Trophoblast cell (in vitro differentiated cells and primary cell): Measurements from ENCODE around the gene HOXA4.

Source experiments
- DNase-seq, 2 donors: peaks; one replicate each; pipeline ENCODE4 v3.0.0-alpha.2; 2016
- H2AFZ ChIP-seq: 2 replicates; pipeline ENCODE4 v1.6.1; 2013; ENCODE audit warnings: low read length, moderate library complexity, mild to moderate bottlenecking; ENCODE audit not compliant: insufficient read depth, poor library complexity
- H2AK5ac ChIP-seq: 2 replicates; pipeline ENCODE4 v1.6.1; 2013; ENCODE audit warnings: mild to moderate bottlenecking, low read length
- H2BK120ac ChIP-seq: 2 replicates; pipeline ENCODE4 v1.6.1; 2013; ENCODE audit warnings: low read length, mild to moderate bottlenecking, moderate library complexity; ENCODE audit not compliant: insufficient read depth, poor library complexity
- H2BK12ac ChIP-seq: 2 replicates; pipeline ENCODE4 v1.6.1; 2013; ENCODE audit warnings: mild to moderate bottlenecking, low read length, moderate library complexity
- H2BK5ac ChIP-seq: 2 replicates; pipeline ENCODE4 v1.6.1; 2013; ENCODE audit warnings: low read length, low read depth, moderate library complexity, mild to moderate bottlenecking; ENCODE audit not compliant: poor library complexity
- H3K14ac ChIP-seq: 2 replicates; pipeline ENCODE4 v1.6.1; 2013; ENCODE audit warnings: mild to moderate bottlenecking, low read length
- H3K18ac ChIP-seq: 2 replicates; pipeline ENCODE4 v1.6.1; 2013; ENCODE audit warnings: mild to moderate bottlenecking, low read length
- H3K23ac ChIP-seq: 2 replicates; pipeline ENCODE4 v1.6.1; 2013; ENCODE audit warnings: low read length
- H3K27ac ChIP-seq: 2 replicates; pipeline ENCODE4 v1.5.1; 2013; ENCODE audit warnings: low read depth, mild to moderate bottlenecking, inconsistent platforms, low read length, moderate library complexity
- H3K27me3 ChIP-seq: 2 replicates; pipeline ENCODE4 v1.6.1; 2013; ENCODE audit warnings: inconsistent platforms, mild to moderate bottlenecking, low read length, moderate library complexity; ENCODE audit not compliant: insufficient read depth
- H3K36me3 ChIP-seq, 2 experiments: 1 replicate in 1 of 2; 2 replicates in 1 of 2; pipeline ENCODE4 v1.6.1; 2013; ENCODE audit warnings: low read length in 2 of 2, mild to moderate bottlenecking in 2 of 2, moderate library complexity in 1 of 2; ENCODE audit not compliant: insufficient read depth in 2 of 2, control insufficient read depth in 1 of 2
- H3K4ac ChIP-seq: 2 replicates; pipeline ENCODE4 v1.6.1; 2013; ENCODE audit warnings: low read depth, mild to moderate bottlenecking, low read length, moderate library complexity
- H3K4me1 ChIP-seq, 2 experiments: 1 replicate in 1 of 2; 2 replicates in 1 of 2; pipeline ENCODE4 v1.6.1; 2013; ENCODE audit warnings: low read length in 2 of 2, mild to moderate bottlenecking in 2 of 2, moderate library complexity in 1 of 2; ENCODE audit not compliant: insufficient read depth in 2 of 2, control insufficient read depth in 1 of 2
- H3K4me2 ChIP-seq: 2 replicates; pipeline ENCODE4 v1.6.1; 2013; ENCODE audit warnings: inconsistent platforms, mild to moderate bottlenecking, low read length, moderate library complexity
- H3K4me3 ChIP-seq: 2 replicates; pipeline ENCODE4 v1.5.1; 2013; ENCODE audit warnings: mild to moderate bottlenecking, low read depth, low read length, inconsistent platforms
- H3K79me1 ChIP-seq: one replicate; pipeline ENCODE4 v1.6.1; 2013; ENCODE audit warnings: low read length
- H3K79me2 ChIP-seq: 2 replicates; pipeline ENCODE4 v1.6.1; 2013; ENCODE audit warnings: low read length, mild to moderate bottlenecking; ENCODE audit not compliant: control insufficient read depth, insufficient read depth, poor library complexity
- H3K9ac ChIP-seq: 2 replicates; pipeline ENCODE4 v1.6.1; 2013; ENCODE audit warnings: mild to moderate bottlenecking, low read length
- H3K9me3 ChIP-seq: 2 replicates; pipeline ENCODE4 v1.6.1; 2013; ENCODE audit warnings: low read depth, mild to moderate bottlenecking, control low read depth, inconsistent platforms, low read length; ENCODE audit not compliant: insufficient read depth
- H4K12ac ChIP-seq: 2 replicates; pipeline ENCODE4 v1.6.1; 2013; ENCODE audit warnings: low read depth, mild to moderate bottlenecking, low read length, moderate library complexity
- H4K8ac ChIP-seq: 2 replicates; pipeline ENCODE4 v1.6.1; 2013; ENCODE audit warnings: low read depth, mild to moderate bottlenecking, low read length, moderate library complexity
- H4K91ac ChIP-seq: one replicate; pipeline ENCODE4 v1.6.1; 2013; ENCODE audit warnings: low read depth, mild to moderate bottlenecking, low read length, moderate library complexity
- WGBS: extraction: QIAGEN DNeasy Blood & Tissue Kit; methylation state at CpG from one replicate; pipeline ENCODE4 v1.1.7; 2013; ENCODE audit warnings: missing lambda C conversion rate; ENCODE audit not compliant: insufficient read length, insufficient coverage; ENCODE audit errors: extremely low coverage; 5-methylcytosine and 5-hydroxymethylcytosine counted together

Gene HOXA4

GRCh38 chr7:27121684-27122076, 8.9 kb downstream of the HOXA4 start:
- Histone ChIP-seq H3K14ac (no peak overlapping the region), H2AK5ac (no peak overlapping the region), H4K8ac (no peak overlapping the region), H3K4me2 (no peak overlapping the region), H3K23ac (no peak overlapping the region), H3K18ac (no peak overlapping the region), H3K4ac (no peak overlapping the region), H3K27me3 (peaks cover 87% of the 10 kb centered on the region), H2AFZ (no peak overlapping the region), H4K12ac (no peak overlapping the region), H3K4me1 (no peaks in the 10 kb centered on the region), H3K4me3 (no peak overlapping the region), H3K27ac (no peak overlapping the region), H3K36me3 (no peaks in the 10 kb centered on the region), H3K9me3 (peaks cover 11% of the 10 kb centered on the region), H3K79me2 (no peaks in the 10 kb centered on the region), H2BK12ac (no peak overlapping the region), H2BK5ac (no peak overlapping the region), H3K79me1 (no peaks in the 10 kb centered on the region), H2BK120ac (no peak overlapping the region), H3K9ac (no peak overlapping the region), H4K91ac (no peak overlapping the region)
- WGBS: no CpG with 5 or more reads among the region's 7 CpGs
- no peak for DNase-seq

- H3K36me3 ChIP-seq: no peaks in the 10 kb centered on the region
- DNase-seq: no peak
- no peak overlapping the region for H2BK12ac ChIP-seq
- no peaks in the 10 kb centered on the region for H3K79me2 ChIP-seq
- H3K9ac ChIP-seq: no peak overlapping the region
- no peak overlapping the region for H3K23ac ChIP-seq
- H3K18ac ChIP-seq: no peak overlapping the region
- no peak overlapping the region for H2BK120ac ChIP-seq
- whole genome bisulfite sequencing: no CpG with 5 or more reads among the region's 1 CpG
- H4K8ac ChIP-seq: no peak overlapping the region
- H3K4me1 ChIP-seq: no peaks in the 10 kb centered on the region
- no peaks in the 10 kb centered on the region for H3K79me1 ChIP-seq
- H4K12ac ChIP-seq: no peak overlapping the region
- H3K4me2 ChIP-seq: no peak overlapping the region
- no peak overlapping the region for H2AFZ ChIP-seq
- no peak overlapping the region for H3K14ac ChIP-seq
- peaks cover 87% of the 10 kb centered on the region for H3K27me3 ChIP-seq
- H3K9me3 ChIP-seq: peaks cover 9% of the 10 kb centered on the region
- H3K27ac ChIP-seq: no peak overlapping the region
- H2AK5ac ChIP-seq: no peak overlapping the region
- no peak overlapping the region for H4K91ac ChIP-seq
- no peak overlapping the region for H3K4ac ChIP-seq
- no peak overlapping the region for H2BK5ac ChIP-seq
- H3K4me3 ChIP-seq: no peak overlapping the region
Observed at GRCh38 chr7:27119412-27119911, 11.1 kb downstream of the HOXA4 start.

- H3K23ac ChIP-seq: no peak overlapping the region
- no peak overlapping the region for H2BK5ac ChIP-seq
- no peak overlapping the region for H2AFZ ChIP-seq
- H2BK120ac ChIP-seq: no peak overlapping the region
- no peaks in the 10 kb centered on the region for H3K4me1 ChIP-seq
- peaks cover 5% of the 10 kb centered on the region for H3K9me3 ChIP-seq
- H3K14ac ChIP-seq: no peak overlapping the region
- H4K8ac ChIP-seq: no peak overlapping the region
- no peak overlapping the region for H3K18ac ChIP-seq
- H3K4me2 ChIP-seq: no peak overlapping the region
- no peaks in the 10 kb centered on the region for H3K79me2 ChIP-seq
- no peak overlapping the region for H3K4ac ChIP-seq
- H4K12ac ChIP-seq: no peak overlapping the region
- no peak overlapping the region for H3K9ac ChIP-seq
- no peak overlapping the region for H4K91ac ChIP-seq
- no peak overlapping the region for H3K4me3 ChIP-seq
- no peaks in the 10 kb centered on the region for H3K79me1 ChIP-seq
- WGBS: no CpG with 5 or more reads among the region's 3 CpGs
- no peak overlapping the region for H3K27ac ChIP-seq
- no peaks in the 10 kb centered on the region for H3K36me3 ChIP-seq
- H3K27me3 ChIP-seq: peaks cover 84% of the 10 kb centered on the region
- DNase-seq: no peak
- no peak overlapping the region for H2AK5ac ChIP-seq
- H2BK12ac ChIP-seq: no peak overlapping the region
Observed at GRCh38 chr7:27118580-27118979, 12.0 kb downstream of the HOXA4 start.

GRCh38 chr7:27117887-27118491, 12.6 kb downstream of the HOXA4 start:
- no peak overlapping the region for H2BK120ac ChIP-seq
- H4K12ac ChIP-seq: no peak overlapping the region
- H3K79me1 ChIP-seq: no peaks in the 10 kb centered on the region
- H4K8ac ChIP-seq: no peak overlapping the region
- no CpG with 5 or more reads among the region's 19 CpGs for WGBS
- peaks cover 5% of the 10 kb centered on the region for H3K9me3 ChIP-seq
- no peak overlapping the region for H3K27ac ChIP-seq
- H3K23ac ChIP-seq: no peak overlapping the region
- H2AFZ ChIP-seq: no peak overlapping the region
- H3K79me2 ChIP-seq: no peaks in the 10 kb centered on the region
- H2BK12ac ChIP-seq: no peak overlapping the region
- H3K14ac ChIP-seq: no peak overlapping the region
- peaks cover 84% of the 10 kb centered on the region for H3K27me3 ChIP-seq
- no peak overlapping the region for H2BK5ac ChIP-seq
- no peak for DNase-seq
- no peak overlapping the region for H3K4me3 ChIP-seq
- no peak overlapping the region for H2AK5ac ChIP-seq
- H3K18ac ChIP-seq: no peak overlapping the region
- no peaks in the 10 kb centered on the region for H3K36me3 ChIP-seq
- no peak overlapping the region for H3K9ac ChIP-seq
- no peak overlapping the region for H3K4ac ChIP-seq
- no peak overlapping the region for H3K4me2 ChIP-seq
- no peak overlapping the region for H4K91ac ChIP-seq
- no peaks in the 10 kb centered on the region for H3K4me1 ChIP-seq
